Measurements from ENCODE around the gene KRTAP10-9. TPM values are rescaled to one million over a fixed set of nuclear protein-coding genes. Genes with fewer than 3 reads are reported as not detected.

Gene KRTAP10-9
- total RNA-seq, 1 donor from 2014 or later = not detected

- no peak overlapping the region for H2AFZ ChIP-seq (ENCODE audit: low read depth, low read length)
These were observed 30.7 kb upstream of the KRTAP10-9 start for GRCh38 chr21:44596068-44596725.

GRCh38 chr21:44598061-44598460, 28.8 kb upstream of the KRTAP10-9 start:
- Histone ChIP-seq H3K9ac (ENCODE audit: low read length) (no peak overlapping the region), H3K27me3 (ENCODE audit: insufficient read depth, low read length) (no peaks in the 10 kb centered on the region), H2AFZ (ENCODE audit: low read depth, low read length) (no peak overlapping the region), H3K4me1 (ENCODE audit: insufficient read depth, low read length) (no peaks in the 10 kb centered on the region), H4K20me1 (ENCODE audit: insufficient read depth, low read length) (no peaks in the 10 kb centered on the region), H3K36me3 (ENCODE audit: insufficient read depth, low read length) (no peaks in the 10 kb centered on the region), H3K4me2 (ENCODE audit: low read length) (no peak overlapping the region), H3K27ac (ENCODE audit: low read depth, low read length) (no peak overlapping the region), H3K9me3 (ENCODE audit: insufficient read depth, low read depth, low read length) (peaks cover 7% of the 10 kb centered on the region), H3K79me2 (ENCODE audit: insufficient read depth, low read length) (no peaks in the 10 kb centered on the region), H3K4me3 (ENCODE audit: insufficient read depth, low read depth, low read length) (no peak overlapping the region)
- Mint-ChIP-seq H3K4me3 (ENCODE audit: unreplicated experiment) (no peak overlapping the region), H3K27ac (ENCODE audit: unreplicated experiment) (no peak overlapping the region), H3K9me3 (ENCODE audit: unreplicated experiment) (peaks cover 18% of the 10 kb centered on the region), H3K4me1 (ENCODE audit: low read depth, unreplicated experiment) (peaks cover 2% of the 10 kb centered on the region), H3K36me3 (ENCODE audit: low read depth, unreplicated experiment) (peaks cover 3% of the 10 kb centered on the region), H3K27me3 (ENCODE audit: low read depth, unreplicated experiment) (peaks cover 30% of the 10 kb centered on the region)
- TF ChIP-seq EZH2 (IDR thresholded peaks at IDR 0.05; ENCODE audit: insufficient read depth, low read length) = no peak
- TF ChIP-seq CTCF (IDR thresholded peaks at IDR 0.05; ENCODE audit: insufficient read depth, low read depth, low read length) = no peak
- DNase-seq (ENCODE audit: low read depth) (no peak), FAIRE-seq (no peak)

More at GRCh38 chr21:44596068-44596725, 30.7 kb upstream of the KRTAP10-9 start:
- Mint-ChIP-seq H3K4me3 (ENCODE audit: unreplicated experiment) (no peak overlapping the region), H3K4me1 (ENCODE audit: low read depth, unreplicated experiment) (peaks cover 2% of the 10 kb centered on the region), H3K27ac (ENCODE audit: unreplicated experiment) (no peak overlapping the region), H3K27me3 (ENCODE audit: low read depth, unreplicated experiment) (peaks cover 25% of the 10 kb centered on the region), H3K9me3 (ENCODE audit: unreplicated experiment) (peaks cover 18% of the 10 kb centered on the region), H3K36me3 (ENCODE audit: low read depth, unreplicated experiment) (peaks cover 3% of the 10 kb centered on the region)
- H3K9me3 ChIP-seq (ENCODE audit: insufficient read depth, low read depth, low read length) = peaks cover 7% of the 10 kb centered on the region
- H3K9ac ChIP-seq (ENCODE audit: low read length) = no peak overlapping the region
- no peaks in the 10 kb centered on the region for H3K27me3 ChIP-seq (ENCODE audit: insufficient read depth, low read length)
- DNase-seq (ENCODE audit: low read depth) (peak; percentile 10), FAIRE-seq (no peak)
- H3K27ac ChIP-seq (ENCODE audit: low read depth, low read length) = no peak overlapping the region
- no peak for TF ChIP-seq EZH2 (IDR thresholded peaks at IDR 0.05; ENCODE audit: insufficient read depth, low read length)
- no peak for TF ChIP-seq CTCF (IDR thresholded peaks at IDR 0.05; ENCODE audit: insufficient read depth, low read depth, low read length)
- H3K36me3 ChIP-seq (ENCODE audit: insufficient read depth, low read length) = no peaks in the 10 kb centered on the region
- no peaks in the 10 kb centered on the region for H3K79me2 ChIP-seq (ENCODE audit: insufficient read depth, low read length)
- no peak overlapping the region for H3K4me3 ChIP-seq (ENCODE audit: insufficient read depth, low read depth, low read length)
- H3K4me1 ChIP-seq (ENCODE audit: insufficient read depth, low read length) = no peaks in the 10 kb centered on the region
- no peak overlapping the region for H3K4me2 ChIP-seq (ENCODE audit: low read length)
- H4K20me1 ChIP-seq (ENCODE audit: insufficient read depth, low read length) = no peaks in the 10 kb centered on the region

Data from astrocyte (in vitro differentiated cells and primary cell).